HG03097 (cell line): ENCODE results near the gene SH3BP4.

Experiments used
- ATAC-seq: cut with Tn5 transposase; IDR thresholded peaks from one replicate; pipeline ENCODE4 v1.9.1; 2021; ENCODE audit not compliant: unreplicated experiment, low FRiP score

SH3BP4 gene

DNA sequence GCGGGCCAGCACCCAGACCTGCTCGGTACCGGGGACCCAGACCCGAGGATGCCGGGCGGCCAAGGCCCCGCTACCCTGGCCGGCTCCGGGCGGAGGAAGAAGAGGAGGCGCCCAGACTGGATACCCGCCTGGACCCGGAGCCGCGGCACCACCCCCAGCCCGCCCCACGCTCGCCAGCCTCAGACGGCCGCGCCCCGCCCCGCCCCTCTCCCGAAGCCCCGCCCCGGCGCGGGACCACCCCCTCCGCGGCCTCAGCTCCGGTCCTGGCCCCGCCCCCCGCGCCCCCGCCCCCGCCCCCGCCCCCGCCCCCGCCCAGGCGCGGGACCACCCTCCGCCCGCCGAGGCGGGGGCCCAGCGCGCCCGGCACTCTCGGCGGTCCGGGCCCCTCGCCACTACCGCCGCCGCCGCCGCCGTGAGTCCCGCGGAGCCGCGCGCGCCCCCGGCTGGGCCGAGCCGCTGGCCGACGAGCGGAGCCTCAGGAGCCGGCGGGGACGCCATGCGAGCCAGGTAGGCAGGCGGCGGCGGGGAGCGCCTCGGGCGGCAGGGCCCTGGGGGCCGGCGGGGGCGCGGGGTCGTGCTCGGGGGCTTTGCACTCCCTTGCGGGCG is at the start of gene SH3BP4:
TSS of gene SH3BP4 (plus strand) at position 354 of the 606 bp plus-strand sequence. CDS start 82,986 bp downstream, outside the sequence.
- no peak for ATAC-seq

DNA sequence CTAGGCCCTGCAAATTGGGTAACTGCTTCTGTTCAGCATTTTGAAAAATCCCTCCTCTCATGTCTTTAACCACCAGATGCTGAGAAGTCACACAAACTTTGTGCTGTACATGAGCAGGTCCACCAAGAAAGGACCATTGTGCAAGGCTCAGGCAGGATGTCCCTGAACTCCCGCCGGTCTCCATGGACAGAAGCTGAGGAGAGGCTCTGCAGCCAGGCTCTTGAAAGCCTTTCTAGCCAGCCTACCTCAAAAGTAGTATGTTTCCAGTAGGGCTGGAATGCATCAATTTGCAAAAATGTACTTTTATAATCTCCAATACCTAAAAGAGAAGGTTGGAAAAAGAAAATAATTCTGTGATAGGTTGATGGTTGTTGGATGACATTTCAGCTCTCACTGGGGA is 47.0 kb upstream of the SH3BP4 start:
- ATAC-seq = no peak

- ATAC-seq = no peak
Measured at GRCh38 chr2:234905547-234906265, 46.1 kb upstream of the SH3BP4 start.

GRCh38 chr2:234910186-234910679 is 41.6 kb upstream of the SH3BP4 start:
- no peak for ATAC-seq

- no peak for ATAC-seq
Measured at GRCh38 chr2:234911271-234911670, 40.5 kb upstream of the SH3BP4 start.

- ATAC-seq = no peak
Measured at GRCh38 chr2:234912437-234912836, 39.4 kb upstream of the SH3BP4 start.

DNA sequence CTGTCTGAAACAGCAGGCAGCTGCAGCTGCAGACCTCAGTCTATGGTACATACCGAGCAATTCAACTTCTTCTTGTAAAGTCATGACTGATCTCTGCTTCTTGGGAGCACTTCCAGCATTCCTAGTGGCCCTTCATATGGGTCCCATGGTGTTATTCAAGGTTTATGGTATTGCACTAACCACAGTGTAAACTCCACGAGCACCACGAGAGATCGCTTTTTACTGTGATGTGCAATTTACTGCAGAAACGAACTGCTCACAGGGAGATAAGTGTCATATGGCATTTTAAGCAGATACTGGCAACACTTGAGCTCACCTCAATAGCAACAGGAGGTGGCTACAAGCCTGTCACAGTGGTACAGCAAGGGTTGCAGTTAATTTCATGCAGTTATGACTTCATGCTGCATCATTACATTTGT is 38.6 kb upstream of the SH3BP4 start:
- no peak for ATAC-seq

GRCh38 chr2:234914371-234915154 is 37.3 kb upstream of the SH3BP4 start:
- ATAC-seq = no peak

GRCh38 chr2:234916674-234917073 is 35.1 kb upstream of the SH3BP4 start:
- no peak for ATAC-seq

GRCh38 chr2:234917211-234917975 is 34.4 kb upstream of the SH3BP4 start:
- no peak for ATAC-seq

- ATAC-seq = no peak
Measured at GRCh38 chr2:234919711-234920110, 32.1 kb upstream of the SH3BP4 start.

DNA sequence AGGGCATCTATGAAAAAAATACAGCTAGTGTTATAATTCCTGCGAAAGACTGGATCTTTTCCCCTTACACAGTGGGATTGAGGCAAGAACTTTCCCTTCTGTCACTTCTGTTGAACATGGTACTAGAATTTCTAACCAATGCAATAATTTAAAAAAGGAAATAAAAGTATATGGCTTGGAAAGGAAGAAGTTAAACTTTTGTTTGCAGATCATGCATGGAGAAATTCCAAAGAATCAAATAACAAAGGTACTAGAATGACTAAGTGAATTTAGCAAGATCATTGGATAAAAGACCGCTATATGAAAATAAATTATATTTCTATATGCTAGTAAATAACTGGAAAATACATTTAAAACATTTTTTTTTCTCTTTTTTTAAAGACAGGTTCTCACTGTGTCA is 31.0 kb upstream of the SH3BP4 start:
- no peak for ATAC-seq

GRCh38 chr2:234929002-234929401 is 22.8 kb upstream of the SH3BP4 start:
- ATAC-seq = no peak

GRCh38 chr2:234930397-234930796 is 21.4 kb upstream of the SH3BP4 start:
- ATAC-seq = no peak

DNA sequence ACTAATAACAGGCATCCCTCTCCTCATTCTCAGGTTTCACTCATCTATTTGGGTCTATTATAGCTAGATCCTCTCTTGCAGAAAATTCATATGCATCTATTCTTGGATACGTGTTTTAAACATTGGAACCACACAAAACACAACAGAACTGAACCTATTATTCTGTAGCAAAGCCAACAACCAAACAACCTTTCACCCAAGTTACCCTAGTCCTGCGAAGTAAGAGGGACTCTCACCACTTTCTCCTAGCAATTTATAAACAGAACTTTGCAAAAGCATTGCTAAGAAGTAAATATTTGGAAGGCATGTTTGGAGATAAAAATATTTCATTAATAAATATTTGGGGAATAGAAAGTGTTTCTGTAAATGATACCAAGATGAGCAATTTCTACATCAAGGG is 20.4 kb upstream of the SH3BP4 start:
- ATAC-seq = no peak

- ATAC-seq = no peak
Measured at GRCh38 chr2:234932591-234933168, 19.1 kb upstream of the SH3BP4 start.

DNA sequence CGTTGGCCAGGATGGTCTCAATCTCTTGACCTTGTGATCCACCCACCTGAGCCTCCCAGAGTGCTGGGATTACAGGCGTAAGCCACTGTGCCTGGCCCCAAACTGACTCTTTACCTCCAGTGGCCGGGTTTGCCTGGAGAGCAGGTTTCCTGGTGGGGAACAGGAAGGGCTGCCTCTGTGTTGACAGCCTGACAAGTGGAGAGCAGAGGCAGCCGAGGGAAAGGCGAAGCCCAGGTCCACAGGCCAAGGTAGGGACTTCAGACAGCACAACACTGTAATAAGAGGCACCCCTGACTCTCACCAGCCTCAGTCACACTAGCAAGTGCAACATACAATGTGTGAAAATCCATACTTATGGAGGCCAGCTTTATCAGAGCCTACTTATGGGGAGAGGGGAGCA is 16.5 kb upstream of the SH3BP4 start:
- no peak for ATAC-seq

DNA sequence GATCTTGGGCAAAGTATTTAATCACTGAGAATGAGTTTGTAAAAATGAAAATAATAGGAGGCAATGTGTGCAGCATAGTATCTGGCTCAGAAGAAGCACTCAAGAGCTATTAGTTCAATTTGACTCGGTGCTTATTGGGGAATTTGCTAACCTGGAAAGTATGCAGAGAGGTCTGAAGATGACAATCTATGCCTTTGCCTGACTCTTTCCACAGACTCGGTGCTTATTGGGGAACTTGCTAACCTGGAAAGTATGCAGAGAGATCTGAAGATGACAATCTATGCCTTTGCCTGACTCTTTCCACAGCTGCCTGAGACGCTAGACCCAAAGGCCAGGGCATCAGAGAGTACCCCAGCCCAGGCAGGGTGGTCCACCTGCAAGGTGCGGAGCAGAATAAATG is 12.2 kb upstream of the SH3BP4 start:
- ATAC-seq = no peak

DNA sequence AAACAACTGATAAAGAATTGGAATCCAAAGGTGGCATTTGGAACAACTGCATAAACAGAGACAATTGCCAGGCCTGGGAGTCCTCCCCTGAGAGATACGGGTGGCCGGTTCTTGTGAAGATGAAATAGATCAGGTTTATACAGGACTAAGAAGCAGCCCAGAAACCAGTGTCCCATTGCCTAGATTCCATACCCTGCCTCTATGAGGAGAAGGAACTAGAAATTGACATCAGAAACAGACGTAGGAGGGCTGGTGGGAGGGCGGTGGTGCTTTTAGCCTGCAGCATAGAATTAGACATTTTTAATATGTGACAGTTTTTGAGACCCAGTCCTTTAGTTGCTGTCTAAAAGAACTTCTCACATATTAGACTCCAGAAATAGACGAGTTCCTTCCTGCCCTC is 11.8 kb upstream of the SH3BP4 start:
- ATAC-seq = no peak

GRCh38 chr2:234940527-234940926 is 11.3 kb upstream of the SH3BP4 start:
- no peak for ATAC-seq
